Chondrocyte (in vitro differentiated cells): ENCODE results near the gene TK2. TPM values are rescaled to one million over a fixed set of nuclear protein-coding genes. Genes with fewer than 3 reads are reported as not detected.

Experiments
- DNase-seq: peaks from one replicate; pipeline ENCODE4 v3.0.0; 2021; ENCODE audit warnings: mixed read lengths, low spot score
- H3K27ac Mint-ChIP-seq: one replicate; pipeline ENCODE4 v1.8.0; 2021; ENCODE audit warnings: mild to moderate bottlenecking, moderate library complexity, mixed read lengths; ENCODE audit not compliant: unreplicated experiment
- H3K27me3 Mint-ChIP-seq: 2 replicates; pipeline ENCODE4 v1.8.0; 2021; ENCODE audit warnings: low read depth, mixed read lengths
- H3K36me3 Mint-ChIP-seq: 2 replicates; pipeline ENCODE4 v1.8.0; 2021; ENCODE audit warnings: low read depth, mixed read lengths
- H3K4me1 Mint-ChIP-seq: 2 replicates; pipeline ENCODE4 v1.8.0; 2021; ENCODE audit warnings: low read depth, mild to moderate bottlenecking, mixed read lengths
- H3K4me3 Mint-ChIP-seq: one replicate; pipeline ENCODE4 v1.8.0; 2021; ENCODE audit warnings: mild to moderate bottlenecking, moderate library complexity, mixed read lengths; ENCODE audit not compliant: unreplicated experiment
- H3K9me3 Mint-ChIP-seq: 2 replicates; pipeline ENCODE4 v1.8.0; 2021; ENCODE audit warnings: low read depth, mixed read lengths
- CTCF ChIP-seq: fragments of 200-600 bp; sonication (generic); IDR thresholded peaks from 2 replicates; pipeline ENCODE4 v1.5.0; 2021; ENCODE audit warnings: antibody characterized with exemption, mild to moderate bottlenecking, moderate library complexity
- total RNA-seq: library from RNA; stranded (reverse); gene quantifications from 3 replicates; pipeline ENCODE4 v1.2.1, GENCODE V29; 2021

TK2 gene
- total RNA-seq, 1 donor from 2014 or later, result 34.3 TPM

- no peak for TF ChIP-seq CTCF
- H3K27ac Mint-ChIP-seq, result peak overlapping the region; percentile 65
- H3K4me3 Mint-ChIP-seq, result no peak overlapping the region
- DNase-seq, result no peak
- H3K36me3 Mint-ChIP-seq, result peaks cover 11% of the 10 kb centered on the region
- peaks cover 45% of the 10 kb centered on the region for H3K4me1 Mint-ChIP-seq
- no peaks in the 10 kb centered on the region for H3K9me3 Mint-ChIP-seq
- H3K27me3 Mint-ChIP-seq, result no peaks in the 10 kb centered on the region
Observed at GRCh38 chr16:66522816-66523590, 26.9 kb downstream of the TK2 start.

- H3K9me3 Mint-ChIP-seq, result no peaks in the 10 kb centered on the region
- no peak for TF ChIP-seq CTCF
- DNase-seq, result no peak
- H3K27ac Mint-ChIP-seq, result peak overlapping the region; percentile 95
- peaks cover 53% of the 10 kb centered on the region for H3K4me1 Mint-ChIP-seq
- no peak overlapping the region for H3K4me3 Mint-ChIP-seq
- peaks cover 7% of the 10 kb centered on the region for H3K36me3 Mint-ChIP-seq
- H3K27me3 Mint-ChIP-seq, result no peaks in the 10 kb centered on the region
Observed at GRCh38 chr16:66521951-66522771, 27.8 kb downstream of the TK2 start.

GRCh38 chr16:66521252-66521713 is 28.6 kb downstream of the TK2 start:
- no peaks in the 10 kb centered on the region for H3K9me3 Mint-ChIP-seq
- H3K4me3 Mint-ChIP-seq, result no peak overlapping the region
- H3K36me3 Mint-ChIP-seq, result peaks cover 7% of the 10 kb centered on the region
- TF ChIP-seq CTCF, result no peak
- no peak for DNase-seq
- H3K27ac Mint-ChIP-seq, result peak overlapping the region; percentile 95
- peaks cover 62% of the 10 kb centered on the region for H3K4me1 Mint-ChIP-seq
- H3K27me3 Mint-ChIP-seq, result no peaks in the 10 kb centered on the region

- Mint-ChIP-seq H3K9me3 (no peaks in the 10 kb centered on the region), H3K36me3 (peaks cover 2% of the 10 kb centered on the region), H3K4me3 (no peak overlapping the region), H3K4me1 (peaks cover 65% of the 10 kb centered on the region), H3K27ac (peak overlapping the region; percentile 23), H3K27me3 (no peaks in the 10 kb centered on the region)
- no peak for DNase-seq
- TF ChIP-seq CTCF, result no peak
Observed at GRCh38 chr16:66520406-66521170, 29.3 kb downstream of the TK2 start.
